Measurements from ENCODE around the gene YEATS2.
"Not testable (repeated sequence)": the region's sequence is repeated elsewhere in the genome, so short reads cannot be mapped to it uniquely, and the experiment has no call there.

The YEATS2 gene

DNA sequence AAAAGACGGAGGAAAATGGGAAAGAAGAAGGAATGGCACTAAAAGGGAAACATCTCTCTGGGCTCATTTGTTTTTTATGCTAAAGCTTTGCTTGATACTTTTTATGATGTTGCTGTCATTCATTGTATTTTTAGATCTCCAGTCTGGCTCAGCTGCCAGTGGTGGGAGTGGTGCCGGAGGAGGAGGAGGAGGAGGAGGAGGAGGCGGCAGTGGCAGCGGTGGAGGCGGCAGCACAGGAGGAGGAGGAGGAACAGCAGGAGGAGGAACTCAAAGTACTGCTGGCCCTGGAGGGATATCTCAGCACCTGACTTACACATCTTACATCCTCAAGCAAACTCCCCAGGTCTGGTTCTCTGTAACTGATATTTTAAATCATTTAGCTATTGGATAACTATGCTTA, 78.2 kb downstream of the YEATS2 start:
- DNase-seq (ENCODE audit: low spot score): no peak
- FAIRE-seq: no peak

- not testable (repeated sequence) for DNase-seq (ENCODE audit: low spot score); FAIRE-seq
These were observed 78.9 kb downstream of the YEATS2 start for GRCh38 chr3:183776451-183776850.

DNA sequence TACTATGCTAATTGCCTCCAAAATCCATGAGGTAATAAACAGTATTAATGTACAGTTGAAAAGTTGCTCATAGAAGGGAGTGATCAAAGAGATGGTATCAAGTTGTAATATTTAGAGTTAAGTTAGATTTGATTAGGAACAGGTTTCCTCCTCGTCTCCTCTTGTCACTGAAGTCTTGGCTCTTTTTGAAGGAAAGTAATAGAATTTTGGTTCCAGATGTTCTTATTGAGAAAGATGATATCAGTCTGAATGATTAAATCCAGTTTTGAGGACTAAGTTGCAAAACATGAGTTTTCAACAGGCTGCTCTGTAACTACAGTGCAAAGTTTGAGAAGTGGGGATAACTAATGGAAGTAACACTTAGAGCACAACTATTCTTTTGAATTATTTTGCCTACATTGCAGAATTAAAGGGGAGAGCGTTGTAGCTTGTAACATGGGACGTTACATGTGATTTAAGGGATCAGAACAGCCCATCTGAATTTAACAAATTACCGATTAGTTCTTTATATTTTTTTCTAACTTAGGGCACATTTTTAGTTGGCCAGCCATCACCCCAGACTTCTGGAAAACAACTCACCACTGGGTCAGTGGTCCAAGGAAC, 79.5 kb downstream of the YEATS2 start:
- no peak for FAIRE-seq

DNA sequence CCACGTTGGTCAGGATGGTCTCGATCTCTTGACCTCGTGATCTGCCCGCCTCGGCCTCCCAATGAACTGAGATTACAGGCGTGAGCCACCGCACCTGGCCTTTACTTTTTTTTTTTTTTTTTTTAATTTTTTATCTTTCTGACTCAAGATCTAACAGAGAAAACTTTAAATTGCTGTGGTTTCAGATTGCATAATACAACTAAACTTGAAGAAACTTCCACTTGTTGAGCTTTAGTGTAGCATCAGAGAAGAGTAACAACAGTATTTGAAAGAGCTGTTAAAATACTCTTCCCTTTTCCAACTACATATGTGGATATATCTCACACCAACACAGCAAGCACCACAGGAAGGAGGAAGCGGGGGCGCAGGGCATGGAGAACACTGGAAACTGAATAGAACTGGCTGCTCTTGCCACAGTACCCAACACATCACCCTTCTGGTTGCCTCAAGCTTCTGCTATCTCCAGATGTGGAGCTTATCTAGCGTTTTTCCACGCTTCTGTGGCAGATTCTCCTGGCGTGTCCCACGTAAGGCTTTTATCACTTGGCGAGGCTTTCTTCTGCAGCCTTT, 82.4 kb downstream of the YEATS2 start:
- DNase-seq (ENCODE audit: low spot score) (no peak), FAIRE-seq (no peak)

More for the DNA sequence above, 79.5 kb downstream of the YEATS2 start:
- no peak for DNase-seq (ENCODE audit: low spot score)

- FAIRE-seq: no peak
- DNase-seq (ENCODE audit: low spot score): no peak
These were observed 83.6 kb downstream of the YEATS2 start for GRCh38 chr3:183781246-183781645.

DNA sequence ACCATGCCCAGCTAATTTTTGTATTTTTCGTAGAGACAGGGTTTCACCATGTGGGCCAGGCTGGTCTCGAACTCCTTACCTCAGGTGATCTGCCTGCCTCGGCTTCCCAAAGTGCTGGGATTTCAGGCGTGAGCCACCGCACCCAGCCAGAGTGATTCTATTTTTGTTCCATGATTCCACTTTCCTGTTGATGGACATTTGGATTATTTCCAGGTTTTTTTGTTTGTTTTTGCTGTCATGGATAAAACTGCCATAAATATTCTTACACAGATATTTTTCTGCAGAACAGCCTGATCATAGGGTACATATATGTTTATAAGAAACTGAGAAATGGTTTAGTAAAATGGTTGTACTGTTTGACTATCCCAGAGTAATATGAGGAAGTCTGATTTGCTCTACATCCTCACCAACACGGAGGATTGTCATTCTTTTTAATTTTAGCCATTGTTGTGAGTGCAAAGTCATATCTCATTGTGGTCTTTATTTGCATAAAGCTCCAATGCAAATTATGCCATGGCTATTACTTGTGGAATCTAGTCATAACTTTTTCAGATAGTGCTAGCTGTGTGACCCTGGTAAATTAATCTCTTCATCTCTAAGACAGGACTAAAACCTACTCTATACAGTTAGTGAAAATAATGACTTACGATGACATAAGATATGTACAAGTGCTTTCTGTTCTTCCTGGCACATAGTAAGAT, 85.1 kb downstream of the YEATS2 start:
- FAIRE-seq: no peak
- DNase-seq (ENCODE audit: low spot score): no peak

DNA sequence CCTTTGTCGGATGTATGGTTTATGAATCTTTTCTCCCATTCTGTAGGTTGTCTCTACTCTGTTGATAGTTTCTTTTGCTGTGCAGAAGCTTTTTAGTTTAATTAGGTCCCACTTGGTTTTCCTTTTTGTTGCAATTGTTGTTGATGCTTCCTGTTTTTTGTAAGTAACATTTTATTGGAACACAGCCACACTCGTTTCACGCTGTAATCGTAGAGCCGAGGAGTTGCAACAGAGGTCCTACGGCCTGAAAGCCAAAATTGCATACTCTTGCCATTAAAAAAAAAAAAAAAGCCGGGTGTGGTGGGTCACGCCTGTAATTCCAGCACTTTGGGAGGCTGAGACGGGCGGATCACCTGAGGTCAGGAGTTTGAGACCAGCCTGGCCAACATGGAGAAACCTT, 86.9 kb downstream of the YEATS2 start:
- not testable (repeated sequence) for FAIRE-seq; DNase-seq (ENCODE audit: low spot score)

GRCh38 chr3:183789826-183790225, 92.2 kb downstream of the YEATS2 start:
- FAIRE-seq (no peak), DNase-seq (ENCODE audit: low spot score) (no peak)

- DNase-seq (ENCODE audit: low spot score) (no peak), FAIRE-seq (no peak)
These were observed 93.1 kb downstream of the YEATS2 start for GRCh38 chr3:183790700-183791099.

GRCh38 chr3:183792976-183793375, 95.4 kb downstream of the YEATS2 start:
- no peak for FAIRE-seq
- DNase-seq (ENCODE audit: low spot score): no peak

DNA sequence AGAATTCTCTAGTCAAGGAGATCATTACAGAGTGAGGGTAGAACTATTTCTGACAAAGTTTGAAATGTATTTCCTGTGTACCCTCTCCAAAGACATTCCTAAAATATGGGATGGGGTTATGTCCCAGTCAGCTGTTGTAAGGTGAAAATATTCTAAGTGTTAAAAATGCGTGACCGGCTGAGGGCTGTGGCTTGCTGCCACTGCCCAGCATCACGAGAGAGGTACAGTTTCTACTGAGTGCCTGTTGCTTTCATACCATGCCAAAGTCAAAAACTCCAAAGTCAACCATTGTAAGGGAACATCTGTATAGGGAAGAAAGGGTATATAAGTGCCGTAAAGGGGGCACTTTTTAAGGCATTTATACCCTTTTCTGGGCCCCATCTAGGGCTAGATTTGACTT, 96.9 kb downstream of the YEATS2 start:
- FAIRE-seq (no peak), DNase-seq (ENCODE audit: low spot score) (no peak)

- DNase-seq (ENCODE audit: low spot score) (no peak), FAIRE-seq (no peak)
These were observed 98.8 kb downstream of the YEATS2 start for GRCh38 chr3:183796372-183796771.

DNA sequence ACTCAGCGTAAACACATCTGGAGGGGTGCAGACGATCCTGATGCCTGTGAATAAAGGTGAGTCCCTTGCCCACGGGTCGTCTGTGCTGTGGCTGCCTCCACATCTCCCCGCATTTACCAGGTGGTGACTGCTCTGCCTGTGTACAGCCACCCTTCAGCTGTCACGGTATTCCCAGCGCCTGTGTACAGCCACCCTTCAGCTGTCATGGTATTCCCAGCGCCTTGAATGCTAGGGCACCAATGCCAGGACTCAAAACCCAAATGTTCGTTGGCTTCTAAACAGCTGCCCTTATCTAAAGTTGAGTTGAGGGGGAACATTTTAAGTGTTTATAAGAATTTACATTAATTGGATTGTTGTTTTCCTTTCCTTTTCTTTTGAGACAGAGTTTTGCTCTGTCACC, 100.4 kb downstream of the YEATS2 start:
- DNase-seq (ENCODE audit: low spot score): no peak
- no peak for FAIRE-seq

DNA sequence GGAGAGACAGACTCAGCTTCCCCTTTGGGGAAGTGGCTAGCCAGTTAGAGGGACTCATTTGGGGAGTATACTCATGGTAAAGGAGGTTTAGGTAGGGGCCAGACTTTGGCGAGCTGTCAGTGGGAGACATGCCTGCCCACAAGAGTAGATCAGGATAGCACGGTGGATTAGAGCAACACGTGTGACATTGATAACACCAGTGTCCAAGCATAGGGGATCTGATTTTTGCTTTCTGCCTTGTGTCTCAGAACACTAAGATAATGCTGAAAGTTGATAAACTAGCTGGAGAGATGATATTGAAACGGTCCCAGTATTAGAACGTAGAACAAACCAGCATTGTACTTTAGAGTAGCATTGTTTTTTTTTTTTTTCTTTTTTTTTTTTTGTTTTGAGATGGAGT, 101.9 kb downstream of the YEATS2 start:
- no peak for DNase-seq (ENCODE audit: low spot score)
- FAIRE-seq: no peak

DNA sequence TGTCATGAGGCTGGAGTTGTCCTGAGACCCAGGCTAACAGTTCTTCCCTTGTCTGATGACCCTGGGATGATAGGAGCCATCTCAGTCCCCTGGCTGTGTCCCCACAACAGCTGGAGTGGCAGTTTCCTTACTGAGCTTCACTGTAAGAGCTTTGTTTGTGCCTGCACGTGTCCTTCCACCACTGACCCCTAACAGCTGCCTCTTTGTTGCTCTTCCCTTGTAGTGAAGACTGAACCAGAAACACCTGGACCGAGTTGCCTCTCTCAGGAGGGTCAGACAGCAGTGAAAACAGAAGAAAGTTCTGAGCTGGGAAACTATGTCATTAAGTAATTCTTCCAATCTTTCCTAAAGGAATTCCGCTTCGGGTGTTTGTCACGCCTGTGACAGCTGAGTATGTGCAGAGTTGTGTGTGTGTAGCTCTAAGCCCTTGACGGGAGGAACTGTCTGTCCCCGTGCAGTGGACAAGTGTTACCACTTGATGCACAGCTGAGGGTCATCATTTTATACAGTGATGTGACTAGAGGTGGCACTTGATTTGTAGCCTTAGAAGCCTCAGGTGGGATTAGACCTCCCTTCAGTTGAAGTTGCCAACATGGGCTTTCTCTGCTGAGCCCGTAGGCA, 102.8 kb downstream of the YEATS2 start:
- FAIRE-seq (no peak), DNase-seq (ENCODE audit: low spot score) (no peak)

DNA sequence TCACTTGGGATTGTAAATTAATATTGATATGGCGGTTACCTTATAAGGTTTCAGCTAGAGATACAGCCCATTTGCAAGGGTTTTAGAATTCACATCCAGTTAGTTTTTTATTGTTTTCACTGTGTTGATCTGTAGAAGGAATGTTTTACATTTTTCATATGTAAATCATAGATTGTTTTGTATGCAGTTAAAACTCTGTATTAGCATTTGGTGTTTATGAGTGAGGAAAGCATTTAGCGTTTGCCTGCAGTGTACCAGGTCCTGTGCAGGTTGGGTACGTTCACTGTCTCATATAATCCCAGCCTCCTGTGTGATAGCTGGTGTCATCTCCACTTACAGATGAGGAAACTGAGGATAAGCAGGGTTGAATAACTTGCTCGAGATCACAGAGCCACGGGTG, 104.0 kb downstream of the YEATS2 start:
- DNase-seq (ENCODE audit: low spot score) (no peak), FAIRE-seq (no peak)

GRCh38 chr3:183802989-183803388, 105.4 kb downstream of the YEATS2 start:
- FAIRE-seq (no peak), DNase-seq (ENCODE audit: low spot score) (no peak)

DNA sequence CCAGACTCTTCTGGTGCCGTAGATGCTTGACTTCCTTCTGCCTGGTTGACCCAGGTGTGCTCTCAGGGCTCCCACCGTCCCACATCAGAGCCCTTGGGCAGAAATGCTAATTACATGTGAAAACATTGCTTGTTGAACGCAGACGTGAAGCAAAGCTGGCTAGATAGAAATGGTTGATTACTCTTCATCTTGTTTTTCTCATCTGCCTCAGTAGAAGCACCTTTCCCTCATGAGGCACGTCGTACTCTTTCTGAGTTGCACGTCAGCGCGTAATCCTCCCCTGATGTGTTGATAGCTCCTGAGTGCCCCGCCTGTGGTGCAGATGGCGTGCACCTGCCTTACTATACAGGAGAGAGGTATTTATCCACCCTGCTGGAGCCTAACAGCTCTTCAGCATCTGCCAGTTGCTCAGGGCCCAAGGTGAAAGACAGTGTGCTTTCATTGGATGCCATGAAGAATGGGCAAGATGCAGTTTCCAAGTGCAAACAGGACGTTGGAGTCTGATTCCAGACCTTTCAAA, 109.7 kb downstream of the YEATS2 start:
- FAIRE-seq: no peak
- DNase-seq (ENCODE audit: low spot score): no peak

DNA sequence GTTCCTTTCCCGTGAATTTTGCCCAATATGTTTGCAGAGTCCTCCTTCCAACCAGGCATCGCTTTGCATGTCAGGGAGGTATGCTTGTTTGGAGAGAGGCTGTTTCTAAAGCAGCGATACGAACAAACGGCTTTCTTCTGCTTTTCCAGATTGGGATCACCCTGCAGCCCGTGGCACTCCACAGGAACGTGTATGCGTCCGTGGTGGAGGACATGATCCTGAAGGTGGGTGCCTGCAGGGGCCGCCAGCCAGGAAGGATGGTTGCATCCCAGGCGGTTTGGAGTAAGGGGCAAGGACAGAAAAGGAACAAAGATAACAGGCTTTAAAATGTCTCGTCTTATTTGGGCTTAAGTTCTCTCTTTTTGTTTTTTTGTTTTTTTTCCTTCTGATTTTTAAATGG, 110.3 kb downstream of the YEATS2 start:
- DNase-seq (ENCODE audit: low spot score) (no peak), FAIRE-seq (no peak)

- DNase-seq (ENCODE audit: low spot score) (no peak), FAIRE-seq (no peak)
These were observed 110.8 kb downstream of the YEATS2 start for GRCh38 chr3:183808355-183808754.

DNA sequence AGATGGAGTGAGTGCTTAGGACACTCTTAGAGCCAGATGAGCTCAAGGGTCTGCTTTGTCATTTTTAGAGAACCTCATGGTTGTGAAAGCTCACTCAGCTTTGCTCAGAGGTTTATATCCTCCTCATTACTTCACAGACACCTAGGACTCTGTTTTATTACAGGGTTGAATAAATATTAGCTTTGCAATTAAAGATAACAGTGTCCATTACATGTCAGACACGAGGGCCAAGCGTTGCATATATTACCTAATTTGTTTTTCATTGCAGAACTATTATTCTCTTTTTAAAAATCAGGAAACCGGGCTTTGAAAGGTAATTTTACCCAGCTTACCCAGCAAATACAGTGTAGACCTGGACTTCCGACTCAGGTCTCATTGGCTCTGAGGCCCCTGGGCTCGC, 111.7 kb downstream of the YEATS2 start:
- no peak for FAIRE-seq
- no peak for DNase-seq (ENCODE audit: low spot score)

All from RCC 7860 (cell line).